Left renal cortex interstitium (tissue), 4 donors: ENCODE measurements around the gene SLC37A3. TPM values are rescaled to one million over a fixed set of nuclear protein-coding genes. Genes with fewer than 3 reads are reported as not detected.

ENCODE experiments used
- DNase-seq, 4 donors: peaks; one replicate each; pipeline ENCODE4 v3.0.0-alpha.2; 2013; ENCODE audit warnings: low read depth in 4 of 4, low spot score in 2 of 4, missing footprints in 1 of 4
- polyA plus RNA-seq, 4 donors: library from polyadenylated mRNA; unstranded; fragments of 120-200 nt; gene quantifications; one replicate each; pipeline ENCODE4 v1.2.1, GENCODE V29; 2013; ENCODE audit not compliant: insufficient read length in 4 of 4

Gene SLC37A3
- polyA plus RNA-seq, 4 donors: 50.1 to 66.4 (median 60.9) TPM

DNA sequence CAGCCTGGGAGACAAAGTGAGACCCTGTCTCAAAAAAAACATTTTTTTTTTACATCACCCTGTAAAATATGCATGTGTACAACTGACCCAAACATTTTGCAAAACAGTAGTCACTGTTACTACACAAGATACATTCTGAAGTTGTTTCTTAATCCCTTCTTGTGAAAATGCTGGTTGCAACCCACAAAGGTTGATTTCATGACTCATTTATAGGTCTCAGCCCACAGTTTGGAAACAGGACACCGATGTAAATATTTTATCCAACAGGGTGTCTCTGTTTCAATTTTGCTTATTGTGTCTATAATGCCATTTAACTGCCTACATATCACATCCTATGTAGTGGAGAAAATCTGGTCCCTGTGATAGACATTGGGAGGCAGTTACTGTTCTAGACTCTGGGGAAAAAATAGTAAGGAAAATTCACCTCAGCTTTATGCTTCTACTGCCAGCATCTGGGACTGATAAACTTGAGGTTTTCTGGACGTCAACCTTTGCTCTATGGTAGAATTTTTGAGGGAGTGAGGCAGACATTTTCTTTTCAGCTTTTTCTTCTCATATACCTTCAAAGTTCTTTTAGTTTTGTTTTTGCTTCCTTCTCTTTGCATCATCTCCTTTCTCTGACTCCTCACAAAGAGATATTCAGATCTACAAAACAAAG is 4.0 kb upstream of the SLC37A3 start:
- DNase-seq: no peak

DNA sequence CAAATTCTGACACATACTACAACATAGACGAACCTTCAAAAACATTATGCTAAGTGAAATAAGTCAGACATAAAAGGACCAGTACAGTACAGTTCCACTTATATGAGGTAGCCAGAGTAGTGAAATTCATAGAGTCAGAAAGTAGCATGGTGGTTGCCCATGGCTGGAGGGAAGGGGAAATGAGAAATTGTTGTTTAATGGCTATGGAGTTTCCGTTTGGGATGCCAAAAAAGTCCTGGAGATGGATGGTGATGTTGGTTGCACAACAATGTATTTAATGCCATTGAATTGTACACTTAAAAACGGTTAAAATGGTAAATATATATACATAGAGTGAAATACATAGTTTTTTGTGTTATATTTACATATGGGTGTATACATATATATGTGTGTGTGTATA is 2.1 kb upstream of the SLC37A3 start:
- no peak for DNase-seq

GRCh38 chr7:140398821-140399220 is 491 bp upstream of the SLC37A3 start:
- DNase-seq: no peak

DNA sequence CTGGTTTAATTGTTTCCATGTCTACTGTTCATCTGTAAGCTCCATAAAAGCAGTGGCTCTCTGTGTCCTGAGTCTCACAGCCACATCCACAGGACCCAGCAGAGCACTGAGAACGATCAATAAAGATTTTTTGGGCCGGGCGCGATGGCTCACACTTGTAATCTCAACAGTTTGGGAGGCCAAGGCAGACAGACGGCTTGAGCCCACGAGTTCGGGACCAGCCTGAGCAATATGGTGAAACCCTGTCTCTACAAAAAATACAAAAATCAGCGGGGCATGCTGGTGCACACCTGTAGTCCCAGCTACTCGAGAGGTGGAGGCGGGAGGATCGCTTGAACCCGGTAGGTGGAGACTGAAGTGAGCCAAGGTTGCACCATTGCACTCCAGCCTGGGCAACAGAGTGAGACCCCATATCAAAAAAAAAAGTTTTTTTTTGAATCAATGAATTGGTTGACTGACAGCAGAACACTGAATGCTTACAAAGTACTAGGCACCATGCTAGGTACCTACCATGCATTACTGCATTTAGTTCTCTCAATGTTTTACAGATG is 4.5 kb downstream of the SLC37A3 start:
- DNase-seq: no peak

DNA sequence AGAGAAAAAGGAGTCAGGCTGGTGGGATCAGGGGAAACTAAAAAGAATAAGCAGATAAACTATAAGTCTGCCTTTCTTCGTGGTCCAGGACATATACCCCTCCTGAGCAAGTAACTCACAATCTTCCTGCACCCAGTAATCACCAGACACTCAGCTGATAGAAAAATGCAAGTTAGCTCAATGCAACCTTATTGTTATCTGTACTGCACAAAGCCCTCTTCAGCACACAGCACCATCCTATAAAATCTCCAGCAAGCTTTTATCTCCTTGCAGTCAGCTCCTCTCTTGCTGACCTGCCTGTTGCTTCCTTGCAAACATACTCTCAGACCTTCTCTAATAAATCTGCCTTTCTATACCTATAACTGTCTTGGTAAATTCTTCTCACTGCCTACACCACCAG is 6.7 kb downstream of the SLC37A3 start:
- no peak for DNase-seq

DNA sequence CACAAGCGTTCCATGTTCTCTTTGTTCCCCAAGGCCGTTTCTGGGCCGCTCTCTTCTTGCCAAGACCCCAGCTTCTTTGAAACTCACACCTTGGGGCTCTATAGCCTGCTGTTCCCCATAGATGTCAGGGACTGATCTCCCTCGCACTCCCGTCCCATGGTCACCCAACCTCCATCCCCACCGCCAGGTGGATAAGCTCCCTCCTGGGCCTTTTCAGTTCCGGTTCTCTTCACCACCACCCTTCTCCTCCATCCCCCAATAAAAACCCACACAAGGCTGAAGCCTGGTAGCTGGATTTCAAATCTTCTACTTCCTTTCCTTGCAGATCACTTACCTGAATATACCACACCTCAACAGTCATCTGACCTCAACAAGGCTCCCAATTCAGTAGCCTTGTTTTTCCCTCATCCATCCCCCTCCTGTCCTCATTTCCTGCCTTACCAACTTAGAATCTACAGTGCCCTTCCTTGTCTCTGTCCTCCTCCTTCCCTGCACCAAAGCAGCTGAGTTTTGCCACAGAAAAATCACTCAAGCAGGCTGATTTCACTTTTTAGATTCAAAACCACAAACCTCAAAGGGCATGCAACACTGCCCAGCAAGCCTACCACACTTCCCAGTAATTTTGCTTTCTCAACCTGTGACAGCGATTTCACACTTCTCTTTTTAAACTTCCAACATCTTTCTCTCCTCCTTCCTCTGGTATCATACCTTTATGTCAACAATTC is 7.7 kb downstream of the SLC37A3 start:
- DNase-seq: no peak

DNA sequence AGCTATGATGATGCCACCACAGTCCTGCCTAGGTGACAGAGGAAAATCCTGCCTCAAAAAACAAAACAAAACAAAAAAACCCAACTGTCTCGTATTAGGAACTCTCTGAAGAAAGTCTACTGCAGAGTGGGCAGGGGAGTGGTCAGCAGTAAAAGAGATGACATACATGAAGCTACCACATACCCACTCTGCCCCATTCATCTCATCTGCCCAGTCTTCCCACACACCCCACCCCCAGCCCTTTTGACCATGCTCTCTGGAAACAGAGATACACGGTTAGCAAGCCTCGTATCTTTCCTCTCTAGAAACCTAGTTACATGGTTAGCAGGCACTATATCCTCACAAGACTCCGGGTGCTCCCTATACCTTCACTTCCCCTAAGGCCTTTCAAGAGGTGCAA is 8.3 kb downstream of the SLC37A3 start:
- DNase-seq: no peak

- DNase-seq: no peak
Measured at GRCh38 chr7:140389445-140389844, 8.9 kb downstream of the SLC37A3 start.

- no peak for DNase-seq
Measured at GRCh38 chr7:140384894-140385545, 13.3 kb downstream of the SLC37A3 start.

GRCh38 chr7:140383954-140384713 is 14.2 kb downstream of the SLC37A3 start:
- no peak for DNase-seq

- no peak for DNase-seq
Measured at GRCh38 chr7:140375892-140376730, 22.2 kb downstream of the SLC37A3 start.

- DNase-seq: no peak
Measured at GRCh38 chr7:140375323-140375722, 23.0 kb downstream of the SLC37A3 start.

DNA sequence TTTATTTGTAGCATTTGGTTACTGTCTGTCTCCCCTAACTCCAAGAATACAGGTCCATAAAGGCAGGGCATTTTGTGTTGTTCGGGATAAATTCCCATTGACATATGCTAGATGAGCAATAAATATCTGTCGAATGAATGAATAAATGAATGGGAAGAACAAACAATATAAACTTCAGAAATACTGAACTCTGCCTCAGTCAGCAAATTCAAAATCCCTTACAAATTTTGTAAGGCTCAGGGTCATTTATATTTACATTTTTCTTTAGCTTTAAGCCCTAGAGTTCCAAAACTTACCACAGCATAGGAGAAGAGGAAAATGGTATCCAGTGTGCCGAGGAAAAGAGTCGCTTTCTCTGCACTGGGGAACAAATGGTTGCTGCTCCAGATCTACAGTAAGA is 29.0 kb downstream of the SLC37A3 start:
- no peak for DNase-seq

GRCh38 chr7:140367528-140367927 is 30.8 kb downstream of the SLC37A3 start:
- DNase-seq: no peak

DNA sequence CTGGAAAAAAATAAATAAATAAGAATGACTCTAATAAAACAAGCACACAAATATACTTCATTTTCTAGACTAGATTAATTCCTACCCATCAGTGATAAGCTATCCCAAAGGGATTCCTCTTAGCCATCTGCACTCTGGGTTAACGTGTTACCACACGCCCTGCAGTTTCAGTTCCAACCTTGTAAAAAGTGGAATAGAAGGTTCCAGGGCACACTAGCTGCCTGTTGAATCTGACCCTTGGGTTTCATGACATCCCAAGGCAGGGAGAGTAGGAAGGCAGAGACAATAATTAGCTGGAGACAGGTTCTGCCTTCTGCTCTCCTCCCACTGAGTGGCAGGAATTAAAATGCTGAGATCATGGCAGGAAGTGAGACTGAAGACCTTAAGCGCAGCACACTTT is 33.5 kb downstream of the SLC37A3 start:
- DNase-seq: no peak

DNA sequence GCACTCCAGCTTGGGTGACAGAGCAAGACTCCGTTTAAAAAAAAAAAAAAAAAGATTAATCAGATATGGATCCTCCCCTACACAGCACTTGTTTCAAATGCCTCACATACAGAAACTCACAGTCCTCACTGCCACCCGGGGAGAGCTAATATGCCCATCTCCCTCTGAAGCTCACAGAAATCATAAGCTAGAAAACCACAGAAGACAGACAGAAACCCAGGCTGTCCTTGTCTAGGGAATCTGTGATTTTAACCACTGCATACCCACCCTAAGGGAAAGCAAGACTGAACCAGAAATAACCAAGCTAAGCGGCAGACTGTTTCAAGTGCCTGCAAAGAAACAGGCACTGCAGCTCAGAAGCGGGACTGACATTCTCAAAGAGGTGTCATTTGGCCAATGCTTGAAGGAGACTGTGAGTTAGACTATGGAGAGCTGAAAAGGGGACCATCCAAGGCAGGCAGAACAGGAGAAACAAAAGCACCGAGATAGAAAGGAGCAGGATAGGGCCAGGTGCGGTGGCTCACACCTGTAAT is 37.6 kb downstream of the SLC37A3 start:
- no peak for DNase-seq

DNA sequence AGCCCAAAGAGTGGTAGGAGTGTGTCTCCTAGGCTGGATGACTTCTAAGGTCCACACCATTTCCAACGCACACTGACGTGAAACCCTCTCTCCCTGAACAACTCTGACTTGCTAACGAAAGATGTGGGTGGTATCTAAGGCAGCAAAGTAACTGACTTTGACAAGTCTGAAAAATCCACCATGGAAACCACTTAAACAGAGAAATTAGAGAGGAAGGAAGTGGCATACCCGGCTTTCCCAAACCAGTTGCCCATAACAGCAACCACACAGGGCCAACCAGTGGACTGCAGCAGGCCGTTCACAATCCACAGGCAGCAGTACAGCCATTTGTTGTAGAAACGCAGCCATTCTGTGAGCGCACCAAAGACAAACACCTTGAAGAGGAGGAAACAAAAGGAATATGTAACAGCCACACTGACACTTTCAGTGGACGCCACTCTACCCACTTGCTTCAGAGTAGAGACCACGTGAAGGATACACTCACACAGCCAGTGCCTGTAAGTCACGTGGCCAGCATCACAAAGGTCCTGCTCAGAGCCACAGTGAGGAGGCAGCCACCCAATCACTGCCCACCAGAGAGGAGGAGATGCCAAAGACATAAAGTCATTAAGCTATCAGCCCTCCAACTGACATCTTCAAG is 39.8 kb downstream of the SLC37A3 start:
- no peak for DNase-seq

DNA sequence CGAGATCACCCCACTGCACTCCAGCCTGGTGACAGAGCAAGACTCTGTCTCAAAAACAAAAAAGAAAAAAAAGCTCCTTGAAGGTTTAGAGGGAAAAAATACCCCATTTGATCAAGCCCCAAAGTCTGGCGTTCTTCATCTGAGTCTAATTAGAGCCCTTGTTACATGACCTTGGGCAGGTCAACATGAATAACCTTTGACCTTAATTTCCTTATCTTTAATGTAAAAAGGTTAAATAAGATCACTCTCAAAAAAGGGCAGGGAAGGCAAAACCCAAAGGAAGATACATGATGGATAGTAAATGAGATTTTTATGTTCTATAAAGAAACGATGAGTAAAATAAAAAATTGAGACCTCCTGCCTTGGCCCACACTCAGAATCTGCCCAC is 40.3 kb downstream of the SLC37A3 start:
- no peak for DNase-seq

- DNase-seq: no peak
Measured at GRCh38 chr7:140350056-140350455, 48.3 kb downstream of the SLC37A3 start.
